ENCODE data around the gene WDR20.

WDR20 gene

GRCh38 chr14:102183886-102184285 is 44.2 kb downstream of the WDR20 start:
- no peak for ATAC-seq (ENCODE audit: insufficient read depth, low read depth)
- Histone ChIP-seq H3K36me3 (ENCODE audit: insufficient read depth, low read length) (no peaks in the 10 kb centered on the region), H3K4me1 (ENCODE audit: insufficient read depth, low read length) (no peaks in the 10 kb centered on the region), H3K9ac (ENCODE audit: low read depth, low read length) (no peak overlapping the region), H3K27me3 (ENCODE audit: insufficient read depth, low read length, poor library complexity) (no peaks in the 10 kb centered on the region), H3K4me3 (ENCODE audit: low read depth in 1 of 2, low read length in 2 of 2) (no peak overlapping the region), H3K27ac (ENCODE audit: low read length) (no peak overlapping the region), H2AFZ (ENCODE audit: low read depth, low read length) (no peak overlapping the region), H3K4me2 (ENCODE audit: insufficient read depth, low read length) (no peak overlapping the region), H3K9me3 (ENCODE audit: insufficient read depth, low read length, severe bottlenecking) (no peaks in the 10 kb centered on the region), H3K79me2 (ENCODE audit: insufficient read depth, low read length) (peaks cover 83% of the 10 kb centered on the region), H4K20me1 (ENCODE audit: insufficient read depth, low read length) (peaks cover 58% of the 10 kb centered on the region)
- DNase-seq, result no peak
- TF ChIP-seq CTCF (IDR thresholded peaks at IDR 0.05; ENCODE audit: borderline replicate concordance, extremely low read depth, low read length, poor library complexity, severe bottlenecking), result no peak
- TF ChIP-seq EZH2 (IDR thresholded peaks at IDR 0.05; ENCODE audit: borderline replicate concordance, low read depth, low read length, severe bottlenecking), result no peak

- Histone ChIP-seq H3K79me2 (ENCODE audit: insufficient read depth, low read length) (peaks cover 80% of the 10 kb centered on the region), H3K4me2 (ENCODE audit: insufficient read depth, low read length) (no peak overlapping the region), H3K4me3 (ENCODE audit: low read depth in 1 of 2, low read length in 2 of 2) (no peak overlapping the region), H3K9me3 (ENCODE audit: insufficient read depth, low read length, severe bottlenecking) (no peaks in the 10 kb centered on the region), H4K20me1 (ENCODE audit: insufficient read depth, low read length) (peaks cover 57% of the 10 kb centered on the region), H3K27me3 (ENCODE audit: insufficient read depth, low read length, poor library complexity) (no peaks in the 10 kb centered on the region), H3K27ac (ENCODE audit: low read length) (no peak overlapping the region), H3K4me1 (ENCODE audit: insufficient read depth, low read length) (no peaks in the 10 kb centered on the region), H2AFZ (ENCODE audit: low read depth, low read length) (no peak overlapping the region), H3K9ac (ENCODE audit: low read depth, low read length) (no peak overlapping the region), H3K36me3 (ENCODE audit: insufficient read depth, low read length) (no peaks in the 10 kb centered on the region)
- DNase-seq, result no peak
- ATAC-seq (ENCODE audit: insufficient read depth, low read depth), result no peak
- TF ChIP-seq CTCF (IDR thresholded peaks at IDR 0.05; ENCODE audit: borderline replicate concordance, extremely low read depth, low read length, poor library complexity, severe bottlenecking), result no peak
- no peak for TF ChIP-seq EZH2 (IDR thresholded peaks at IDR 0.05; ENCODE audit: borderline replicate concordance, low read depth, low read length, severe bottlenecking)
Observed at GRCh38 chr14:102184316-102185035, 44.8 kb downstream of the WDR20 start.

- H4K20me1 ChIP-seq (ENCODE audit: insufficient read depth, low read length), result peaks cover 62% of the 10 kb centered on the region
- H2AFZ ChIP-seq (ENCODE audit: low read depth, low read length), result no peak overlapping the region
- H3K9ac ChIP-seq (ENCODE audit: low read depth, low read length), result no peak overlapping the region
- no peak overlapping the region for H3K4me2 ChIP-seq (ENCODE audit: insufficient read depth, low read length)
- TF ChIP-seq CTCF (IDR thresholded peaks at IDR 0.05; ENCODE audit: borderline replicate concordance, extremely low read depth, low read length, poor library complexity, severe bottlenecking) (no peak), EZH2 (IDR thresholded peaks at IDR 0.05; ENCODE audit: borderline replicate concordance, low read depth, low read length, severe bottlenecking) (no peak)
- DNase-seq, result no peak
- H3K79me2 ChIP-seq (ENCODE audit: insufficient read depth, low read length), result peaks cover 82% of the 10 kb centered on the region
- H3K36me3 ChIP-seq (ENCODE audit: insufficient read depth, low read length), result no peaks in the 10 kb centered on the region
- H3K27me3 ChIP-seq (ENCODE audit: insufficient read depth, low read length, poor library complexity), result no peaks in the 10 kb centered on the region
- H3K9me3 ChIP-seq (ENCODE audit: insufficient read depth, low read length, severe bottlenecking), result no peaks in the 10 kb centered on the region
- no peak overlapping the region for H3K4me3 ChIP-seq (ENCODE audit: low read depth in 1 of 2, low read length in 2 of 2)
- ATAC-seq (ENCODE audit: insufficient read depth, low read depth), result no peak
- H3K4me1 ChIP-seq (ENCODE audit: insufficient read depth, low read length), result no peaks in the 10 kb centered on the region
- H3K27ac ChIP-seq (ENCODE audit: low read length), result no peak overlapping the region
Observed at GRCh38 chr14:102185360-102185759, 45.7 kb downstream of the WDR20 start.
